H9 (cell line): Measurements from ENCODE around the gene PTCD2. TPM values are rescaled to one million over a fixed set of nuclear protein-coding genes. Genes with fewer than 3 reads are reported as not detected.

Experiments used
- DNase-seq: peaks from one replicate; pipeline ENCODE4 v3.0.0-alpha.2; 2017
- H2AFZ ChIP-seq: one replicate; pipeline ENCODE4 v1.6.1; 2013; ENCODE audit warnings: mild to moderate bottlenecking, low read length, control low read depth, moderate library complexity
- H2AK5ac ChIP-seq: 2 replicates; pipeline ENCODE4 v1.6.1; 2013; ENCODE audit warnings: low read length, control low read depth, mixed read lengths; ENCODE audit not compliant: insufficient read length
- H2BK120ac ChIP-seq: one replicate; pipeline ENCODE4 v1.6.1; 2013; ENCODE audit warnings: low read depth, mild to moderate bottlenecking, low read length, control low read depth, inconsistent platforms; ENCODE audit not compliant: poor library complexity, severe bottlenecking
- H2BK12ac ChIP-seq: 2 replicates; pipeline ENCODE4 v1.6.1; 2013; ENCODE audit warnings: low read length, control low read depth, mixed read lengths, low read depth; ENCODE audit not compliant: insufficient read length
- H2BK15ac ChIP-seq: 2 replicates; pipeline ENCODE4 v1.6.1; 2013; ENCODE audit warnings: low read depth, low read length, control low read depth
- H2BK20ac ChIP-seq: one replicate; pipeline ENCODE4 v1.6.1; 2013; ENCODE audit warnings: low read depth, mild to moderate bottlenecking, low read length, control low read depth, inconsistent platforms; ENCODE audit not compliant: poor library complexity, severe bottlenecking
- H2BK5ac ChIP-seq: 2 replicates; pipeline ENCODE4 v1.6.1; 2013; ENCODE audit warnings: low read length, control low read depth, mixed read lengths; ENCODE audit not compliant: insufficient read length
- H3K14ac ChIP-seq: 2 replicates; pipeline ENCODE4 v1.6.1; 2013; ENCODE audit warnings: low read length, control low read depth; ENCODE audit not compliant: insufficient read depth
- H3K18ac ChIP-seq: 2 replicates; pipeline ENCODE4 v1.6.1; 2013; ENCODE audit warnings: low read depth, mild to moderate bottlenecking, mixed read lengths, low read length, control low read depth; ENCODE audit not compliant: insufficient read length
- H3K23ac ChIP-seq: 2 replicates; pipeline ENCODE4 v1.6.1; 2013; ENCODE audit warnings: low read length, control low read depth, mixed read lengths, low read depth; ENCODE audit not compliant: insufficient read length
- H3K23me2 ChIP-seq: 2 replicates; pipeline ENCODE4 v1.6.1; 2013; ENCODE audit warnings: low read depth, mild to moderate bottlenecking, mixed read lengths, low read length, control low read depth; ENCODE audit not compliant: insufficient read length, poor library complexity, severe bottlenecking
- H3K27ac ChIP-seq: 2 replicates; pipeline ENCODE4 v1.5.1; 2013; ENCODE audit warnings: low read length, control low read depth, mixed read lengths, low read depth; ENCODE audit not compliant: insufficient read length
- H3K27me3 ChIP-seq: 2 replicates; pipeline ENCODE4 v1.6.1; 2013; ENCODE audit warnings: low read length, control low read depth, inconsistent platforms; ENCODE audit not compliant: insufficient read depth
- H3K4ac ChIP-seq: 2 replicates; pipeline ENCODE4 v1.6.1; 2013; ENCODE audit warnings: low read depth, mild to moderate bottlenecking, control low read depth, inconsistent platforms, low read length, moderate library complexity
- H3K4me1 ChIP-seq: 2 replicates; pipeline ENCODE4 v1.6.1; 2013; ENCODE audit warnings: low read length, control low read depth, inconsistent platforms; ENCODE audit not compliant: insufficient read depth
- H3K4me2 ChIP-seq: 2 replicates; pipeline ENCODE4 v1.6.1; 2013; ENCODE audit warnings: low read length, control low read depth, mixed read lengths; ENCODE audit not compliant: insufficient read length, insufficient read depth
- H3K56ac ChIP-seq: 2 replicates; pipeline ENCODE4 v1.6.1; 2013; ENCODE audit warnings: low read depth, mild to moderate bottlenecking, mixed read lengths, low read length, control low read depth; ENCODE audit not compliant: insufficient read length
- H3K79me1 ChIP-seq: 2 replicates; pipeline ENCODE4 v1.6.1; 2013; ENCODE audit warnings: low read depth, mild to moderate bottlenecking, moderate library complexity, low read length, control low read depth, inconsistent platforms; ENCODE audit not compliant: insufficient read depth, poor library complexity, severe bottlenecking
- H3K79me2 ChIP-seq: 2 replicates; pipeline ENCODE4 v1.6.1; 2013; ENCODE audit warnings: low read length, control low read depth, inconsistent platforms; ENCODE audit not compliant: insufficient read depth
- H3K9ac ChIP-seq: 2 replicates; pipeline ENCODE4 v1.6.1; 2013; ENCODE audit warnings: low read length, control low read depth, mixed read lengths; ENCODE audit not compliant: insufficient read length; ENCODE audit errors: extremely low read depth
- H3K9me3 ChIP-seq: one replicate; pipeline ENCODE4 v1.6.1; 2013; ENCODE audit warnings: low read depth, low read length, inconsistent platforms; ENCODE audit not compliant: control insufficient read depth
- H3T11ph ChIP-seq: one replicate; pipeline ENCODE4 v1.6.1; 2013; ENCODE audit warnings: mild to moderate bottlenecking, low read length, control low read depth, inconsistent platforms
- H4K20me1 ChIP-seq: one replicate; pipeline ENCODE4 v1.6.1; 2013; ENCODE audit not compliant: control insufficient read depth, insufficient read length, insufficient read depth
- H4K5ac ChIP-seq: 2 replicates; pipeline ENCODE4 v1.6.1; 2013; ENCODE audit warnings: low read depth, mild to moderate bottlenecking, mixed read lengths, low read length, control low read depth; ENCODE audit not compliant: insufficient read length
- H4K8ac ChIP-seq: replicated peaks from 2 replicates; pipeline ENCODE4 v1.6.1; 2013; ENCODE audit warnings: low read length, control low read depth, mixed read lengths, low read depth; ENCODE audit not compliant: insufficient read length
- H4K91ac ChIP-seq: 2 replicates; pipeline ENCODE4 v1.6.1; 2013; ENCODE audit warnings: low read depth, mild to moderate bottlenecking, moderate library complexity, mixed read lengths, low read length, control low read depth; ENCODE audit not compliant: insufficient read length
- H3K27ac Mint-ChIP-seq, 3 experiments: 2 replicates in 2 of 3; 3 replicates in 1 of 3; pipeline ENCODE4 v1.8.0; 2020 to 2021; ENCODE audit warnings: mixed read lengths in 3 of 3, mild to moderate bottlenecking in 1 of 3, moderate library complexity in 1 of 3
- H3K27me3 Mint-ChIP-seq: 2 replicates; pipeline ENCODE4 v1.8.0; 2021; ENCODE audit warnings: low read depth, mild to moderate bottlenecking, moderate library complexity, mixed read lengths
- H3K36me3 Mint-ChIP-seq, 3 experiments: 2 replicates in 2 of 3; 3 replicates in 1 of 3; pipeline ENCODE4 v1.8.0; 2020 to 2021; ENCODE audit warnings: low read depth in 3 of 3, mixed read lengths in 3 of 3; ENCODE audit not compliant: insufficient read depth in 1 of 3
- H3K4me1 Mint-ChIP-seq, 2 experiments: 2 replicates each; pipeline ENCODE4 v1.8.0; 2020; ENCODE audit warnings: mixed read lengths in 2 of 2
- H3K4me3 Mint-ChIP-seq, 2 experiments: 2 replicates in 1 of 2; 3 replicates in 1 of 2; pipeline ENCODE4 v1.8.0; 2020 to 2021; ENCODE audit warnings: mild to moderate bottlenecking in 2 of 2, mixed read lengths in 2 of 2, moderate library complexity in 1 of 2
- H3K9me3 Mint-ChIP-seq, 2 experiments: 2 replicates in 1 of 2; 3 replicates in 1 of 2; pipeline ENCODE4 v1.8.0; 2020; ENCODE audit warnings: mild to moderate bottlenecking in 2 of 2, mixed read lengths in 2 of 2, moderate library complexity in 1 of 2
- WGBS: extraction: QIAGEN DNeasy Blood & Tissue Kit; methylation state at CpG from one replicate; pipeline ENCODE4 v1.1.7; 2013; ENCODE audit warnings: missing lambda C conversion rate, low lambda C conversion rate, mixed read lengths; ENCODE audit not compliant: insufficient read length; ENCODE audit errors: extremely low coverage; 5-methylcytosine and 5-hydroxymethylcytosine counted together
- total RNA-seq: library from RNA; stranded (reverse); gene quantifications from 2 replicates; pipeline ENCODE4 v1.2.1, GENCODE V29; 2021
- TF ChIP-seq, protein P1 (sequence below): fragments of 200-600 bp; sonication (generic); conservative IDR thresholded peaks from 3 replicates; pipeline ENCODE4 v1.8.0; 2021; ENCODE audit warnings: antibody characterized with exemption, mild to moderate bottlenecking

Gene PTCD2
- total RNA-seq, 1 experiment from 2014 or later: 12.7 TPM

DNA sequence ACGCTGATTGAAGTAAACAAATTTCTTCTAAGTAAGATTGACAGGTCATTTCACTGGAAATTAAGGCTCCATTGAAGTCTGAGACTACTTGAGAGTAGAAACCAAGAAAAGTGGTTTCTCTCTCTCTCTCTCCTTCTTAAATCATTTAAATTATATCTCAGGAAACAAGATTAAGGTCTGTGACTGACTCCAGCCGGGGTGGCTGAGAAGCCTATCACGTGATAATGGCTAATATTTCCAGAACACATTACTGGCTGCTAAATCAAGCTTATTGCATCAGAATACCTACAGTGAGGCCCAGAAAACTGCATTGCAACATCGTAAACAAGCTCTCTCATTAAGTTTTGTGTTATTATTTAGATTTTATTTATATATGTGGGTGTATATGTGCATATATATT is 88.4 kb downstream of the PTCD2 start:
- H3K9ac ChIP-seq: no peak overlapping the region
- no peak overlapping the region for H2AK5ac ChIP-seq
- H2BK12ac ChIP-seq: no peak overlapping the region
- H3K27ac ChIP-seq: no peak overlapping the region
- TF ChIP-seq, protein P1, sequence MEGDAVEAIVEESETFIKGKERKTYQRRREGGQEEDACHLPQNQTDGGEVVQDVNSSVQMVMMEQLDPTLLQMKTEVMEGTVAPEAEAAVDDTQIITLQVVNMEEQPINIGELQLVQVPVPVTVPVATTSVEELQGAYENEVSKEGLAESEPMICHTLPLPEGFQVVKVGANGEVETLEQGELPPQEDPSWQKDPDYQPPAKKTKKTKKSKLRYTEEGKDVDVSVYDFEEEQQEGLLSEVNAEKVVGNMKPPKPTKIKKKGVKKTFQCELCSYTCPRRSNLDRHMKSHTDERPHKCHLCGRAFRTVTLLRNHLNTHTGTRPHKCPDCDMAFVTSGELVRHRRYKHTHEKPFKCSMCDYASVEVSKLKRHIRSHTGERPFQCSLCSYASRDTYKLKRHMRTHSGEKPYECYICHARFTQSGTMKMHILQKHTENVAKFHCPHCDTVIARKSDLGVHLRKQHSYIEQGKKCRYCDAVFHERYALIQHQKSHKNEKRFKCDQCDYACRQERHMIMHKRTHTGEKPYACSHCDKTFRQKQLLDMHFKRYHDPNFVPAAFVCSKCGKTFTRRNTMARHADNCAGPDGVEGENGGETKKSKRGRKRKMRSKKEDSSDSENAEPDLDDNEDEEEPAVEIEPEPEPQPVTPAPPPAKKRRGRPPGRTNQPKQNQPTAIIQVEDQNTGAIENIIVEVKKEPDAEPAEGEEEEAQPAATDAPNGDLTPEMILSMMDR: no peak
- H4K8ac ChIP-seq: no peak overlapping the region
- H3K23me2 ChIP-seq: no peaks in the 10 kb centered on the region
- H2AFZ ChIP-seq: no peak overlapping the region
- Mint-ChIP-seq H3K36me3 (no peaks in the 10 kb centered on the region), H3K9me3 (0 out of 5 replicates have a peak, but pooled peaks cover 0 to 4% of the 10 kb centered on the region in 2 experiments), H3K27ac (no peak overlapping the region), H3K4me1 (no peaks in the 10 kb centered on the region), H3K4me3 (no peak overlapping the region), H3K27me3 (no peaks in the 10 kb centered on the region; the same call in none of the 2 replicates)
- no peak overlapping the region for H3T11ph ChIP-seq
- H2BK20ac ChIP-seq: no peak overlapping the region
- no peak overlapping the region for H3K56ac ChIP-seq
- H3K79me1 ChIP-seq: no peaks in the 10 kb centered on the region
- no peak overlapping the region for H3K14ac ChIP-seq
- no peak overlapping the region for H2BK5ac ChIP-seq
- H2BK120ac ChIP-seq: no peak overlapping the region
- H4K91ac ChIP-seq: no peak overlapping the region
- no peak overlapping the region for H3K4me2 ChIP-seq
- no peaks in the 10 kb centered on the region for H3K9me3 ChIP-seq
- no peak overlapping the region for H2BK15ac ChIP-seq
- DNase-seq: no peak
- H3K4ac ChIP-seq: no peak overlapping the region
- H4K5ac ChIP-seq: no peak overlapping the region
- no peaks in the 10 kb centered on the region for H4K20me1 ChIP-seq
- H3K79me2 ChIP-seq: no peaks in the 10 kb centered on the region
- no peak overlapping the region for H3K18ac ChIP-seq
- H3K27me3 ChIP-seq: no peaks in the 10 kb centered on the region
- no CpG with 5 or more reads among the region's 4 CpGs for WGBS
- no peak overlapping the region for H3K23ac ChIP-seq
- no peaks in the 10 kb centered on the region for H3K4me1 ChIP-seq
